Brain microvascular endothelial cell (primary cell): ENCODE data around the gene AUTS2.

ENCODE experiments used
- DNase-seq: peaks from one replicate; pipeline ENCODE4 v3.0.0-alpha.2; 2020
- H3K27ac ChIP-seq: fragments of 250-450 bp; sonication (Bioruptor Pico); 2 replicates; pipeline ENCODE4 v1.5.1; 2020; ENCODE audit warnings: mild to moderate bottlenecking, moderate library complexity
- H3K27me3 ChIP-seq: fragments of 250-450 bp; sonication (Bioruptor Pico); replicated peaks from 2 replicates; pipeline ENCODE4 v1.5.1; 2020; ENCODE audit warnings: mild to moderate bottlenecking
- H3K36me3 ChIP-seq: fragments of 250-450 bp; sonication (Bioruptor Pico); replicated peaks from 2 replicates; pipeline ENCODE4 v1.5.1; 2020; ENCODE audit warnings: mild to moderate bottlenecking
- H3K4me3 ChIP-seq: 2 replicates; pipeline ENCODE4 v1.5.1; 2011; ENCODE audit warnings: low read depth, mild to moderate bottlenecking, control low read depth, low read length, moderate library complexity
- CTCF ChIP-seq: IDR thresholded peaks from 2 replicates; pipeline ENCODE4 v1.5.1; 2011; ENCODE audit warnings: low read depth, mild to moderate bottlenecking, moderate library complexity, low read length, control low read depth, inconsistent platforms; ENCODE audit errors: missing control alignments
- in situ Hi-C: cut with HindIII; loops from 2 replicates; pipeline ENCODE4 v1.10.0; 2017; ENCODE audit warnings: low sequenced_read_pairs, low pct_ligation_motif_present

AUTS2 gene

GRCh38 chr7:70014472-70015177, 416.4 kb downstream of the AUTS2 start:
- H3K27ac ChIP-seq: no peak overlapping the region
- H3K36me3 ChIP-seq: no peaks in the 10 kb centered on the region
- no peak overlapping the region for H3K4me3 ChIP-seq
- in situ Hi-C loops: no loop called here
- DNase-seq: no peak
- TF ChIP-seq CTCF: no peak
- H3K27me3 ChIP-seq: no peaks in the 10 kb centered on the region

- Histone ChIP-seq H3K4me3 (no peak overlapping the region), H3K36me3 (no peaks in the 10 kb centered on the region), H3K27ac (no peak overlapping the region), H3K27me3 (no peaks in the 10 kb centered on the region)
- TF ChIP-seq CTCF: no peak
- no peak for DNase-seq
- in situ Hi-C loops: no loop called here
These were observed 417.1 kb downstream of the AUTS2 start for GRCh38 chr7:70015353-70015752.

GRCh38 chr7:70016044-70016770, 417.9 kb downstream of the AUTS2 start:
- Histone ChIP-seq H3K4me3 (no peak overlapping the region), H3K27me3 (no peaks in the 10 kb centered on the region), H3K36me3 (no peaks in the 10 kb centered on the region), H3K27ac (no peak overlapping the region)
- no peak for TF ChIP-seq CTCF
- in situ Hi-C loops: no loop called here
- DNase-seq: peak; percentile 20

- no peak for DNase-seq
- no peak overlapping the region for H3K27ac ChIP-seq
- no peak overlapping the region for H3K4me3 ChIP-seq
- no peaks in the 10 kb centered on the region for H3K27me3 ChIP-seq
- in situ Hi-C loops: no loop called here
- TF ChIP-seq CTCF: no peak
- H3K36me3 ChIP-seq: no peaks in the 10 kb centered on the region
These were observed 419.1 kb downstream of the AUTS2 start for GRCh38 chr7:70017357-70017756.

GRCh38 chr7:70018700-70019099, 420.4 kb downstream of the AUTS2 start:
- no peaks in the 10 kb centered on the region for H3K36me3 ChIP-seq
- H3K27me3 ChIP-seq: no peaks in the 10 kb centered on the region
- no peak for TF ChIP-seq CTCF
- in situ Hi-C loops: no loop called here
- H3K4me3 ChIP-seq: no peak overlapping the region
- no peak for DNase-seq
- no peak overlapping the region for H3K27ac ChIP-seq

GRCh38 chr7:70027867-70028266, 429.6 kb downstream of the AUTS2 start:
- in situ Hi-C loops: no loop called here
- Histone ChIP-seq H3K27me3 (no peaks in the 10 kb centered on the region), H3K27ac (no peak overlapping the region), H3K4me3 (no peak overlapping the region), H3K36me3 (no peaks in the 10 kb centered on the region)
- TF ChIP-seq CTCF: no peak
- no peak for DNase-seq
